KOPT-K1 (cell line): ENCODE data around the gene SNX20.

Experiments used
- H3K27ac ChIP-seq: fragments of 200-600 bp; sonication (generic); 2 replicates; pipeline ENCODE4 v1.5.1; 2016; ENCODE audit warnings: antibody characterized with exemption, mild to moderate bottlenecking, low read depth, low read length; ENCODE audit not compliant: poor library complexity, severe bottlenecking
- H3K36me3 ChIP-seq: fragments of 200-600 bp; sonication (generic); 2 replicates; pipeline ENCODE4 v1.5.1; 2017; ENCODE audit warnings: antibody characterized with exemption, mild to moderate bottlenecking, low read length, moderate library complexity; ENCODE audit not compliant: insufficient read depth
- H3K9me3 ChIP-seq: fragments of 200-600 bp; sonication (generic); 2 replicates; pipeline ENCODE4 v1.5.1; 2017; ENCODE audit warnings: antibody characterized with exemption, low read length, mild to moderate bottlenecking; ENCODE audit not compliant: insufficient read depth, poor library complexity, severe bottlenecking

The SNX20 gene

DNA sequence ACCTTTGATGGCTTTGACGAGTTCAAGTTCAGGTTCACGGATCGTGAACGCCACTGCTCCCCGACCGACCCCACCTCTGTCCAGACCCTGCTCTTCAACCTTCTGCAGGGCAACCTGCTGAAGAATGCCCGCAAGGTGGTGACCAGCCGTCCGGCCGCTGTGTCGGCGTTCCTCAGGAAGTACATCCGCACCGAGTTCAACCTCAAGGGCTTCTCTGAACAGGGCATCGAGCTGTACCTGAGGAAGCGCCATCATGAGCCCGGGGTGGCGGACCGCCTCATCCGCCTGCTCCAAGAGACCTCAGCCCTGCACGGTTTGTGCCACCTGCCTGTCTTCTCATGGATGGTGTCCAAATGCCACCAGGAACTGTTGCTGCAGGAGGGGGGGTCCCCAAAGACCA, 29.9 kb upstream of the SNX20 start:
- peaks cover 4% of the 10 kb centered on the region for H3K9me3 ChIP-seq
- no peaks in the 10 kb centered on the region for H3K36me3 ChIP-seq

DNA sequence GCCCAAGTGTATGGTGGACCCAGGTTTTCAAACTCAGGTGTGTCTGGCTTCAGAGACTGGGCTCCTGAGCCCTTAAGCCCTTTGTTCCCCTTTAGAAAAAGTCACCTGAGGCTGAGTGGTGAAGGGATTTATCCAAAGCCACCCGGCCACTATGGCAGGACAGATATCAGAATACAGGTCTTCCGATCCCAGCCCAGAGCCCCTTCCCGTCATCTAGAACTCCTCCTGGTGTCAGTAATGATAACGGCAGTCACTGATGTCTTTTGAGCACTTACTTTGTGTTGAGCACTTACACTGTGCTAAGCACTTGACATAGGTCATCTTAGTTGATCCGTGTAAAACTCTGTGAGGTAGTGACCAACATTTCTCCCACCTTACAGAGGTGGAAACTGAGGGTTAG, 28.9 kb upstream of the SNX20 start:
- H3K27ac ChIP-seq: no peak overlapping the region
- peaks cover 15% of the 10 kb centered on the region for H3K9me3 ChIP-seq
- H3K36me3 ChIP-seq: no peaks in the 10 kb centered on the region

More for the DNA sequence above, 29.9 kb upstream of the SNX20 start:
- no peak overlapping the region for H3K27ac ChIP-seq

DNA sequence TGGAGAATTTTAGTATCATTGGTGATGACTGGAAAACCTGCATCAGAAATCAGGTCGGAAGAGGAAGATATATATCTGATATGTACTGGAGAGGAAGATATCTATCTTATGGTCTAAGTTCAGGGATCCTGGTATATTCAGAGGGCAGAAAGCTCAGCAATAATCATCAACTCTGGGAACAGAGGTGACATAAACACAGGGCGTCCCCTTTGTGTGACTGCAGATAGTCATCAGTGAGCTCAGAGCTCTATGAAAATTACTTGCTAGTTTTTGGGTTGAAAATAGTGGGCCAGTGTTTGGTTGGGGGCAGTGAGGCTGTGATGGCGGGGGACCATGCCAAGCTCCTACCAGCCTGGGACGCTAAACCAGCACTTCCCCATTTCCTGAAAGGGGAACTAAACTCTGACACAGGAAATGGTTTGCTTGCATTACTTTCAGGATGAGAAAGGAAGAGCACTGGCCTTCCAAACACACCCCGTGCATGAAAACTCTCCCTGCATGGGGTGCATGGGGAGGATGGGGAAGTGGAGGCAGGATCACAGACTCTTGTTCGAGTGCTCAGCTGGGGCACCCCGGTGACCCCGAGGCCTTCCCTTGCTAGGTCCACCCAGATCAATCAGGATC, 28.1 kb upstream of the SNX20 start:
- no peak overlapping the region for H3K27ac ChIP-seq
- no peaks in the 10 kb centered on the region for H3K36me3 ChIP-seq
- H3K9me3 ChIP-seq: peaks cover 23% of the 10 kb centered on the region

DNA sequence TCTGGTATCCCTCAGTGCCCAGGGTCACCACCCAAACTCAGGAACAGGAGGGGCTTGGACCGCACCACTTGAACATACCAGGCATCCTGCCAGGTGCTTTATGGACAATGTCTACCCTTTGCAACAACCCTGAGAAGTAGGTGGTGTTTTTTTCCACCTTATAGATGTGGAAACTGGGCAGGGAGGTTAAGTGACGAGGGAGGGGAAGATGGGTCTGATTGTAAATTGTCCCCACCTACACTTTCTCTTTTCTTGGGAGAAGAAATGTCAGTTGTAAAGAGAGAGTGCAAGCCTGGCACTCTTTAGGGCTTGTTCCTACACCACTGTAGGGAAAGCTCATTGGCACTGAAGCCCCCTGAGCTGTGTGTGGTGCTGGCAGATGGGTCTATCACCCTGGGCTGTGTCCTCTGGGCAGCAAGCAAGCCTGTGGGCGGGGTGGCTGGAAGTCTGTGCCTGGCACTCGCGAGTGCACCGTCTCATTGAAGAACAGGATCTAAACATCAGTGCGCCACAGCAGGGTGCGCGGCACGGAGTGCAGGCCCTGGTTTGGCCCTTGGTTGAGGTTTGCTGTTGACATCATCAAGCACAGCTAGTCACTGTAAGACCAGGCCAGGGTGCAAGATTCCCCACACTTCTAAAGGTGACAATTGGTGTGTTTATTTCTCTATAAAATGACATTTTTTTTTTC, 27.4 kb upstream of the SNX20 start:
- Histone ChIP-seq H3K27ac (no peak overlapping the region), H3K36me3 (no peaks in the 10 kb centered on the region), H3K9me3 (peaks cover 30% of the 10 kb centered on the region)

DNA sequence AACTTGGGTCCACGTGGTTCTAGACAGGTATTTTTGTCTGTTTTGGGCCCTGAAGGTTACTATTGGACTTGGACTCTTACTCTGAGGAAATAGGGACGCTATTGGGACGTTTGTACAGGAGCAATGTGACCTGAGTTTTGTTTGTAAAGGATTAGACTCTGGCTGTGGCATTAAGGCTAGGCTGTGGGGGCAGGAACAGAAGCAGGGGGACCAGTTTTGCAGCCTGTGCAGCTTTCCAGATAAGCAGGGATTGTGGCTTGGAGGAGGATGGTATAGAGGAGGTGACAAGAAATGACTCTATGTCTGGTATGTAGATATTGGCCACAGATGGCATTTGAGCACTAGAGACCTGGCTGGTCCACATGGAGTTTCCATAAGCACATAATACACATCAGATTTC, 25.1 kb upstream of the SNX20 start:
- no peak overlapping the region for H3K27ac ChIP-seq
- peaks cover 30% of the 10 kb centered on the region for H3K9me3 ChIP-seq
- H3K36me3 ChIP-seq: no peaks in the 10 kb centered on the region

DNA sequence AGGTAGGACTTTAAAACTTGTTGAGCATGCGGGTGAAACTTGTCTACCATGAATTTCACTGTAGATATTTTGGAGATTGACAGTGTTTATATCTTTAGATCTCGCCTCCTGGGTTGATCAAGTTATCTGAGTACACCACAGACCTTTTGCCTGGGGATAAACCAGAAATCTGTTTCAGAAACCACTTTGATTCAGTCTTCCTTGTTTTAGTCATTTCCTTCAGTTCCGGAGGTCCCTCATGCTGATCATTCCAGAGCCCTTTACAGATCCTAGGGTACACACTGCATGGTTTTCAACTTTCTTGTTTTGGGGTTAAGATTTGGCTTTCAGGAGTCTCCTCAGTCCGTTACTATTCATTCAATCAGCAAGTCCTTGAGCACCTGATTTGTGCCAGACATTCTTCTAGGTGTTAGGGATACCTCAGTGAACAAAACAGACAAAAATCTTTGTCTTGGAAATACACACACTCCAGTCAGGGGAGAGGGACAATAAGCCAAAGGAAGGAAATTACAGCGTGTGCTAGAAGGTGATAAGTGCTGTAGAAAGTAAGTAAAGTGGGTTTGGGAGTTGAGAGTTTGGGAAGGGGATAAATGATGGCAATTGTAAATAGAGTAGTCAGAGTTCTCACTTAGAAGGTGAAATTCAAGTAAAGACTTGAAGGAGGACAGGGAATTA, 24.5 kb upstream of the SNX20 start:
- Histone ChIP-seq H3K36me3 (no peaks in the 10 kb centered on the region), H3K9me3 (peaks cover 30% of the 10 kb centered on the region), H3K27ac (no peak overlapping the region)

DNA sequence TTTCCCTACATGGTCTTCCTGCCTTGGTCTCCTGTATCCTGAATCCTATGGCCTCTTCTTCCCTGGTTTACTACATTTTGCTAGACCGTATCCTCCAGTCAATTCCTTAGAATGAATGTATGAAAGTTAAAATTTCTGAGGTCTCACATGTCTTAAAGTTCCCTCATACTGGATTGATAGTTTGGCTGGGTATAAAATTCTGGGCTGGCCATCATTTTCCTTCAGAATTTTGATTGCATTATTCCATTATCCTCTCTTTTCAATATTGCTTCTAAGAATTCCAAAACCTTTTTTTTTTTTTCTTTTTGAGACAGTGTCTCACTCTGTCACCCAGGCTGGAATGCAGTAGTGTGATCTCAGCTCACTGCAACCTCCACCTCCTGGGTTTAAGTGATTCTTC, 23.1 kb upstream of the SNX20 start:
- H3K36me3 ChIP-seq: no peaks in the 10 kb centered on the region
- H3K9me3 ChIP-seq: peaks cover 30% of the 10 kb centered on the region
- no peak overlapping the region for H3K27ac ChIP-seq

DNA sequence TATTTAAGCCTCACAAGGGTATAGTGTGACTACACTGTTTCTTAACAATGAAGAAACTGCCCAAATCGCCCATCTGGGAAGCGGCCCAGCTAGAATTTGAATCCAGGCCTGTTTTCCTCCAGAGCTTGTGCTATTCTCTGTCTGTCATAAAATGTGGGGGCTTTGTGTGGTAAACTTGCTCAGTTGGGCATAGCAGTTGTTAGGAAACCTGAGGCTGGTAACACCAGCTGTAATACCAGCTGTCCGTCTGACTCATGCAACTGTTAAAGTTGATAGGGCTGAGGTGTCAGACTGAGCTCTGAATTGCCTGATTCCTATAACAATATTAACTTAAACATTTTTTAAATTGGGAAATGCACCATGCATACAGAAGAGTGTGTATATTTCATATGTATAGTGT, 21.6 kb upstream of the SNX20 start:
- Histone ChIP-seq H3K36me3 (no peaks in the 10 kb centered on the region), H3K9me3 (peaks cover 30% of the 10 kb centered on the region), H3K27ac (no peak overlapping the region)

DNA sequence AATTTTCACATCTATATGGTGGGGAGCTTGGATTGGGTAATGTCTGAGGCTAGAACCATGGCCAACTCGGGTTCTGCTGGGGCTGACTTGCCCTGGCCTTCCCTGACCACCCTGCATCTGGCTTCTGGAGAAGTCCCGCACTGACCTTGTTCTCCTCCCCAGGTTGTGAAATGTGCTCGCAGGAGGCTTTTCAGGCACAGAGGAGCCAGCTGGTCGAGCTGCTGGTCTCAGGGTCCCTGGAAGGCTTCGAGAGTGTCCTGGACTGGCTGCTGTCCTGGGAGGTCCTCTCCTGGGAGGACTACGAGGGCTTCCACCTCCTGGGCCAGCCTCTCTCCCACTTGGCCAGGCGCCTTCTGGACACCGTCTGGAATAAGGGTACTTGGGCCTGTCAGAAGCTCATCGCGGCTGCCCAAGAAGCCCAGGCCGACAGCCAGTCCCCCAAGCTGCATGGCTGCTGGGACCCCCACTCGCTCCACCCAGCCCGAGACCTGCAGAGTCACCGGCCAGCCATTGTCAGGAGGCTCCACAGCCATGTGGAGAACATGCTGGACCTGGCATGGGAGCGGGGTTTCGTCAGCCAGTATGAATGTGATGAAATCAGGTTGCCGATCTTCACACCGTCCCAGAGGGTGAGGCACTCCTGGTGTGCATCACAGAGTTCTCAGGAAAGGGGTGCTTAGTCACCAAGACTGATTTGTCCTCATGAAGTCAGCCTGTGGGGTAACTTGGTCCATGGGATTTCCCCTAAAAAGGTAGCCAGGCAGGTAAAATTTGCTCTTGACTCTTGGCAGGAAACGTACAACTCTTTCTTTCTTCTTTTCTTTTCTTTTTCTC, 18.4 kb upstream of the SNX20 start:
- H3K27ac ChIP-seq: no peak overlapping the region
- no peaks in the 10 kb centered on the region for H3K36me3 ChIP-seq
- H3K9me3 ChIP-seq: peaks cover 11% of the 10 kb centered on the region

DNA sequence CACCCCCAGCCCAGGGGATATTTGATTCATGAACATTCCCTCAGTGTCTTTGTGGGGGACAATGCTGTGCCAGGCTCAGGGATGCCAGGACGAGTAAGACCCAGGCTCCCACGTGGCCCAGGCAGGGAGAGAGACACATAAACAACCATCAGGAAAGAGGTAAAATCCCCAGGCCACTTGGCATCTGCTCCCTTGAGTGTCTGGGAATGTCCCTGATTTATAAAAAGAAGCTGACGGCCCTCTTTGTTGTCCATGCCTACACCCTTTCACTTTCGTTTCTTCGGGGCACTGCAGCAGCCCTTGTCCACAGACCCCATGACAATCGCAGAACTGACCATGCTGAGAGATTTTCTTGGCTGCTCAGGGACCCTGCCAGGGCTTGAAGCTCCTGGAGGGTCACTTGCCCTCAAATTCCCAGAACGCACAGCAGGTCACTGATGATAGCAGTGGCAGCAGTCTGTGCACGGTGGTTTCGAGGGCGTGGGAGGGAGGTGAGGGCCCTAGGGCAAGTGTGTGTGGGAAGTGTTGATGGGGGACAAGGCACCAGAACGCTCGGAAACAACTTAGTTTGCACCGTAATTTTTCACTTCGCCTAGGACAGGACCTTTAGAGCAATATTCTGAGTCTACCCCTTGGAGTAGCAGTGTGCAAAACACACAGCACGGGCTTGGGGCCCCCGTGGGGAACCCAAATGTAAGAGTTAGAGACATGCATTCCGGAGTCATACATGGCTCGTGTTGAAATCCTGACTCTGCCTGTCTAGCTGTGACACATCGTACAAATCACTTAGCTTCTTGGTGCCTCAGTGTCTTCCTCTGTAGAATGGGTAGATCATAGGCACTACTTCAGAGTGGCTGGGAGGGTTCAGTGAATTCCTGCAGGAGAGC, 17.0 kb upstream of the SNX20 start:
- H3K9me3 ChIP-seq: no peaks in the 10 kb centered on the region
- no peaks in the 10 kb centered on the region for H3K36me3 ChIP-seq
- no peak overlapping the region for H3K27ac ChIP-seq

DNA sequence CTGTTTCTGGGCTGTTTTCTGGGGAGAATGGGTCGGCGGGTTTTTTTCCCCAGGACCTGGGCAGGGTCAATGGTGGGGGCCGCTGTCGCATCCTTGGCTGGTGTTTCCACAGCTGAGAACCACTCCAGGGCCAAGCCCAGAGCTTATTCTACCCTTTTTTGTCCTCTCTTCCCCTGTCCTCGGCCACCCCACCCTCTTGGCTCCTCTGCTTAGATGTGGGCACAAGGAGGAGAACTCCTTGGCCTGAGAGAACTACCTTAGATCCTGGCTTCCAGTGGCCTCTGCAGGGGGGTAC, 16.3 kb upstream of the SNX20 start:
- no peak overlapping the region for H3K27ac ChIP-seq
- H3K9me3 ChIP-seq: no peaks in the 10 kb centered on the region
- H3K36me3 ChIP-seq: no peaks in the 10 kb centered on the region

DNA sequence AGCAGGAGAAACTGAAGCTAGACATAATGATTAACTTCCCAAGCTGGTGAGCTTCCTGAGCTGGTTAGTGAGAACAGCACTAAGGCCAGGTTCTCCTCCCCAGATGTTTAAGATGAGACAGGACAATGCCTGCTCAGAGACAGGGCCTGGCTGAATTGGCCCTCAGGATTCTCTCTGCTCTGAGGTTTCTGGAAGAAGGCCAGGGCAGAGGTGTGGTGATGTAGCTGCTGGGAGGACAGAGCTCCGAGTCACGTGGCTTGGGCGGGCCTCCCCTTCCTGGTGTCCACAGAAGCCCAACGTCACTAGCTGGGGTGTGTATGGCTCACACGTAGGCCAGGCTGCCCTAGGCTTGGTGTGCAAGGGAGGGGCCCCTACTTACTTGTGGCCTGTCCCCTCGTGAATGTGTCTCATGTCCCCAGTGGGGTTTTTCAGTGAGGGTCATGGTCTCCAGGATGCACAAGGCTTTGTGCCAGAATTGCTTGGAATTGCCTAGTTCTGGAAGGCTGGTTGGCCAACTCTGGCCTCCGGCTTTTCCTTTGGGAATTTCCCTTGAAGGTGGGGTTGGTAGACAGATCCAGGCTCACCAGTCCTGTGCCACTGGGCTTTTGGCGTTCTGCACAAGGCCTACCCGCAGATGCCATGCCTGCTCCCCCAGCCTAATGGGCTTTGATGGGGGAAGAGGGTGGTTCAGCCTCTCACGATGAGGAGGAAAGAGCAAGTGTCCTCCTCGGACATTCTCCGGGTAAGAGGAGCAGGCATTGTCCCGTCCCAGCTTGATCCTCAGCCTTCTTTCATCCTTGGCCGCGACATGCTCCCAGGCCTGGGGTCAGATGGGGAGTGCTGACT, 15.7 kb upstream of the SNX20 start:
- Histone ChIP-seq H3K9me3 (no peaks in the 10 kb centered on the region), H3K36me3 (no peaks in the 10 kb centered on the region), H3K27ac (no peak overlapping the region)

DNA sequence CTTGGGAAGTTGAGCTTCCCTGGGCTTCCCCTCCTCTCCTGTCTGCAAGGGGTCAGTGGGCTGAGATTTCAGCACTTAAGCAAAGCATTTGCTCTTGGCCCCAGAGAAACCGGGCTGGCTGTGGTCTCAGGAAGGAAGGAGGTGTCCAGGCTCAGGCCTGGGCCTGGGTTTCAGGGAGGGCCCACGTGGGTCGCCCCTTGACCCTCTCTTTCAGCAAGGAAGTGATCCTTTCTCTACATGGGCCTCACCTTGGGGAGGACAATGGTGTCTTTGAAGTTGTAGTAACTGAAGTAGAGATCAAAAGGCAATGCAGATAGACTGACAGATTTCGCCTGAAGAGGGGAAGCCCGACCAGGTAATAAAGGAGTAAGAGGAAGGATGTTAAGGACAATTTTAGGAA, 15.0 kb upstream of the SNX20 start:
- H3K27ac ChIP-seq: no peak overlapping the region
- H3K9me3 ChIP-seq: no peaks in the 10 kb centered on the region
- H3K36me3 ChIP-seq: no peaks in the 10 kb centered on the region
